Dendritic cell treated with granulocyte-macrophage colony-stimulating factor and Interleukin-4, amounts not matched to agents 40 ng/mL and 50 ng/mL, for 4 days (primary cell): ENCODE measurements around the gene WNK1.
A peak's percentile ranks its signal among the peaks of the same experiment; 100 is the strongest.
"Not testable (repeated sequence)": the region's sequence is repeated elsewhere in the genome, so short reads cannot be mapped to it uniquely, and the experiment has no call there.

ENCODE experiments used
- H3K27ac Mint-ChIP-seq: one replicate; pipeline ENCODE4 v1.8.0; 2022; ENCODE audit warnings: mild to moderate bottlenecking, mixed read lengths
- H3K27me3 Mint-ChIP-seq: one replicate; pipeline ENCODE4 v1.8.0; 2022; ENCODE audit warnings: mild to moderate bottlenecking, mixed read lengths
- H3K36me3 Mint-ChIP-seq: one replicate; pipeline ENCODE4 v1.8.0; 2022; ENCODE audit warnings: low read depth, mixed read lengths
- H3K4me1 Mint-ChIP-seq: one replicate; pipeline ENCODE4 v1.8.0; 2022; ENCODE audit warnings: low read depth, mixed read lengths
- H3K4me3 Mint-ChIP-seq: one replicate; pipeline ENCODE4 v1.8.0; 2022; ENCODE audit warnings: mild to moderate bottlenecking, moderate library complexity, mixed read lengths
- H3K9me3 Mint-ChIP-seq: one replicate; pipeline ENCODE4 v1.8.0; 2022; ENCODE audit warnings: mixed read lengths
- intact Hi-C: fragments of 100-400 bp; cut with micrococcal nuclease; formaldehyde crosslinking; loops from one replicate; pipeline ENCODE4 v1.15.0; 2022

WNK1 gene

DNA sequence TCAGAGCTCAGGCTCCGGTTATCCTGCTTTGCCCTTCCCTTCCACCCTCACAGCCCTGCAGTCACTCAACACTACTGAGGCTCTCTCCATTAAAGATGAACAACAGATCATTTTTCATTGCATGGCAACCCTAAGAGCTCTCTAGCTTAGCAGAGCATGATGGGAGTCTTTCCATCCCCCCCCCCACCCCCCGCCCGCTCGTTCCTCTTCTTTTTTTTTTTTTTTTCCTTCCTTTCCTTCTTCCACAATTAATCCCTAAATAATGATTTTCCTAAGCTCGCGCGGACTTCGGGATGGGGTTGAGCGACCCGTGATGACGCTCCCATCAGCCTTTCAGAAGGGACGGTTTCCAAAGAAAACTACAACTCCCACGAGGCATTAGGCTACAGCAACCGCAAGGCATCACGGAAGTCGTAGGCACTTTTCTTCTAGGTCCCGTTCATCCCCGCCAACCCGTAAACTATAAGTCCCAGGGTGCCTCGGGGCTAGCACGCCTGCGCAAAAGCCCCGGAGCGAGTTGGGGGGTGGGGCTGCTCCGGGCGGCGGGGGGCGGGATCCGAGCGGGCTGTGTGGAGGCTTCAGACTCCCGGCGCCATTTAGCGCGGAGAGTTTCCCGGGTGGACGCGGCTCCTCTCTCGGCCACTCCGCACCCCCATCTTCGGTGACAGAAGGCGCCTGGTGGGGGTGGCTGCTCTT is at the start of gene WNK1:
Gene WNK1 (plus strand): TSS at position 581 of the 696 bp plus-strand sequence. CDS start 987 bp downstream, outside the sequence.
- Mint-ChIP-seq H3K36me3 (peaks cover 24% of the 10 kb centered on the region), H3K27ac (no peak within 1 kb of the TSS), H3K4me1 (peaks cover 24% of the 10 kb centered on the region), H3K27me3 (no peaks in the 10 kb centered on the region), H3K9me3 (no peaks in the 10 kb centered on the region), H3K4me3 (no peak within 1 kb of the TSS)
- intact Hi-C loops = loop anchor here (1.0 to 5.0 kb wide), 5 partner anchors 60 to 183 kb away; no protein-coding TSS in a partner anchor

DNA sequence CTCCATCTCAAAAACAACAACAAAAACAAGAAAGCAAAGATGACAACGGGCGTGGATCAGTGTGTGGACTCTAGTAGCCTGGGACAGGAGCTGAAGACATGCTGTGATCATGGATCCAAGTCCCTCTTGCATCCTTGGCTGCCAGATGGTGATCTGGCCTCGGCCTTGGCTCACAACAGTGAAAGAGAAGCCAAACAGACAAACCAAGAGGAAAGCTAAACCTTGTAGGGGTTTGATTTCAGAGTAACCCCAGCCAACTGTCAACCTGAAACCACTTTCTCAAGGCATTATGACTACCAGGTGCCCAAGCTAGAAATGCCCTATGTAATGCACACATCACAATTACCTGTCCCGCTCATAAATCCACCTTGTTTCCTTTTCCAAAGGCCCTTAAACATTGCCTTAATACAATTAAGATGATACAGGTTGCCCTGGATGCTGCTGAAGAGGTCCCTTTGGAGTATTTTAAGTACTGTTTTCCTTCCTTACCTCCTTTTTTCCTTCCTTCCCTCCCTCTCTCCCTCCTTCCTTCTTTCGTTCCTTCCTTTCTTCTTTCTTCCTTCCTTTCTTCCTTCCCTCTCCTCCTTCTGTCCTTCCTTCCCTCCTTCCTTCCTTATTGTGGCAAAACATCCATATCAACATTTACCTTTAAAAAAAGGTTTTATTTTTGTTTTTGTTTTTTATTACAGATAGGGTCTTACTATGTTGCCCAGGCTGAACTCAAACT is 47.7 kb upstream of the WNK1 start:
- intact Hi-C loops = loop anchor here (10.0 kb wide), 1 partner anchor 50 kb away; no protein-coding TSS in a partner anchor
- no peak overlapping the region for H3K4me3 Mint-ChIP-seq
- H3K36me3 Mint-ChIP-seq = no peaks in the 10 kb centered on the region
- H3K27me3 Mint-ChIP-seq = peaks cover 2% of the 10 kb centered on the region
- H3K4me1 Mint-ChIP-seq = peaks cover 16% of the 10 kb centered on the region
- peaks cover 9% of the 10 kb centered on the region for H3K9me3 Mint-ChIP-seq
- H3K27ac Mint-ChIP-seq = no peak overlapping the region

DNA sequence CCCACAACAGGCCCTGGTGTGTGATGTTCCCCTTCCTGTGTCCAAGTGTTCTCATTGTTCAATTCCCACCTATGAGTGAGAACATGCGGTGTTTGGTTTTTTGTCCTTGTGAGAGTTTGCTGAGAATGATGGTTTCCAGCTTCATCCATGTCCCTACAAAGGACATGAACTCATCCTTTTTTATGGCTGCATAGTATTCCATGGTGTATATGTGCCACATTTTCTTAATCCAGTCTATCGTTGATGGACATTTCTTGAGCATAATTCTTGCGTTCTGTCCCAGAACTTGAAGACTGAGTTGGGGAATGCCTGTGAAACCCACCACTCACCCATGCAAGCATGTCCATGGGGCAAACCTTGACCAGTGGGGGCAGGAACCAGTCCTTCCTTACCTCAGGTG is 44.3 kb upstream of the WNK1 start:
- not testable (repeated sequence) for H3K4me3 Mint-ChIP-seq, H3K27ac Mint-ChIP-seq
- intact Hi-C loops = loop anchor here (10.0 kb wide), 1 partner anchor 53 kb away; no protein-coding TSS in a partner anchor

DNA sequence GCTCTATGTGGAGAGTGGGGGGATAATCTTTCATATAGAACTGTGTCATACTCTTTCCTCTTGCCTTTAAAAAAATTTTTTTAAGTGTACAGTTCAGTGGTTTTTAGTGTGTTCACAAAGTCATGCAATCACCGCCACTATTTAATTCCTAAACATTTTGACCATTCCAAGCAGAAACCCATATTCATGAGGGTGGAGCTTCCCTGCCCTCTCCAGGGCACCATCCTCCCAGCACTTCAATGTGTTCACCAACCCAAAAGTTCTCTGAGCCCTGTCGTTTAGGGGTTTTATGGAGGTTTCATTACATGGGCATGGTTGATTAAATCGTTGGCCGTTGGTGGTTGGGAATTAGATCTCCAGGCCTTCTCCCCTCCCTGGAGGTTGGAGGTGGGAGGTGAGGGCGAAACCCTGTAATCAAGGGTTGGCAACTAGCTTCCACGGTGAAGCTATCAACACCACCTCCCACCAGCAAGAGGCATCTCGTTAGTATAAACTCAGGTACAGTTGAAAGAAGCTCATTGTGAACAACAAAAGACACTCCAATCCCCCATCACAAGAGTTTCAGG is 42.8 kb upstream of the WNK1 start:
- Mint-ChIP-seq H3K9me3 (no peaks in the 10 kb centered on the region), H3K27me3 (peaks cover 2% of the 10 kb centered on the region), H3K27ac (no peak overlapping the region), H3K36me3 (no peaks in the 10 kb centered on the region), H3K4me1 (peaks cover 5% of the 10 kb centered on the region), H3K4me3 (no peak overlapping the region)
- intact Hi-C loops = loop anchor here (10.0 kb wide), 1 partner anchor 55 kb away; no protein-coding TSS in a partner anchor

More for the DNA sequence above, 44.3 kb upstream of the WNK1 start:
- not testable (repeated sequence) for H3K36me3 Mint-ChIP-seq, H3K9me3 Mint-ChIP-seq, H3K27me3 Mint-ChIP-seq
- H3K4me1 Mint-ChIP-seq = peaks cover 14% of the 10 kb centered on the region

DNA sequence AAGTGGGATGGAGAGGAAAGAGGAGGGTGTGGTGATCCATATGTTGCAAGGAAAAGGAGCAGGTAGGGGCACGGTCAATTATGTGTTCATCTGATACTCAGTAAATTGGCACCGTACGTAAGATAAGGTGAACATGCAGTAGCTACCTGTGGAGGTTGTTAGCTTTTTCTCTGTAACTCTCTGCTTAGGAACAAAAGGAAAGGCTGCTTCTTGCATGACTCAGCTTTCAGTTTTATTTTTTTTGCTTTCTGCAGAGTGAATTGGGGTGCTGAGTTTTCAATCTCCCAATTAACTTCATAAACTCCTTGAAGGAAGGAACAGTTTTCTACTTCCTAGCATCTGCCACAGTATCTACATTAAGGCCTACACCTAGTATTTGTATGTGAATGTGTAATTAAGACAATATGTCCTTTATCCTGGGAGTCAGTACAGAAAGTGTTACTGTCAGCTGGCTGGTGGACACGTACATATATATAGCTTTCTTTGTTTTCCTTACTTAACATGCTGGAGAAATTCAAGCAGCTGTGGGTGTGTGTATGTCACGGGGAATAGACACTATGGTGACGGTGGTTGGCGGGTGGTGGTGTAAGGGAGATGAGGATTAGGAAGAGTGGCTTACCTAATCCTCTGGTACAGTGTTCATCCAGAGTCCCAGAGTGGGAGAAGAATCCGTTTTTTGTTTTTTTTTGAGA is 40.1 kb upstream of the WNK1 start:
- Mint-ChIP-seq H3K4me3 (no peak overlapping the region), H3K27ac (no peak overlapping the region), H3K4me1 (peaks cover 5% of the 10 kb centered on the region), H3K27me3 (peaks cover 5% of the 10 kb centered on the region), H3K36me3 (no peaks in the 10 kb centered on the region), H3K9me3 (no peaks in the 10 kb centered on the region)
- intact Hi-C loops = no loop called here

DNA sequence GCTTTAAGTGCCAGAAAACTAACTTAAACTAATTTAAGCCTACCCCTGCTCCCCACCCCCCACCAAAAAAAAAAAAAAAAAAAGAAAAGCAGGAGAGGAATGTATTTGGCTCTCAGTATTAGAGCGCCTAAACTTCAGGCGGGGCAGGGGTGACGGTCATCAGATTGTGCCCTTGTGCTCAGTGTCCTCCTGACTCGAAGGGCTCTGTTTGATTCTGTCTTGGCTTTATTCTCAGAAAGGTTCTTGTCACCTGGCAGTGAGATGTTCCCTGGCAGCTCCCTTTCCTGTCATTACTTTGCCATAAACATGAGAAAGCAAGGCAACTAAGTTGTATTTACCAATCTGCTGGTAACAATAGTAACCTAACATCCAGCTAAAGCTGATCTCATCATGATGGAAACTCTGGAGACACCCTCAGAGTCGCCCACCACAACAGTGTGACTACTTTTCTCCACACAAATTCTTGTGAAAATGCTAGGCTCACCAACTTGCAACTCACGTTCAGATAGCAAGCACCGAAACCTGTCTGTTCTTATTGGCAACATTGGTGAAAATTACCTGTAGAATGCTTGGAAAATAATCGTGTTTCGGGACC is 39.0 kb upstream of the WNK1 start:
- Mint-ChIP-seq H3K27me3 (peaks cover 5% of the 10 kb centered on the region), H3K27ac (no peak overlapping the region)
- intact Hi-C loops = no loop called here

DNA sequence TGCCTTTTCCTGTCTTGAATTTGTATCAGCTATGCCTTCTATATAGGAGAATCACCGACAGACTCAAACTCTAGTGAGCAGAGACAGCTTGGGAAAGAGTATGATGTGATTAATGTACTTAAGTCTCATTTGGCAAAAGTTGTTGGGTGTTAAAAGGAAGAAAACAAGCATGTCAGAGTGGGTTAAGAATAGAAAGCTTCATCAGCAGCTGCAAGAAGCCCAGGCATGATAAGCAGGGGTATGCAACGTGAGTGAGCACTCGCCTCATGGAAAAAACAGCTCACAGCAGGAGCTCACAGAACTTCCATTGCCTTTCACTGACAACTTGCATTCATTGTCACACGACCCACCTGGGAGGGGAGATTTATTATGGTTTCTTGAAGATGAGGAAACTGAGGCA is 35.9 kb upstream of the WNK1 start:
- H3K4me1 Mint-ChIP-seq = peaks cover 27% of the 10 kb centered on the region
- H3K9me3 Mint-ChIP-seq = no peaks in the 10 kb centered on the region
- intact Hi-C loops = no loop called here
- peaks cover 3% of the 10 kb centered on the region for H3K27me3 Mint-ChIP-seq
- no peak overlapping the region for H3K4me3 Mint-ChIP-seq
- no peaks in the 10 kb centered on the region for H3K36me3 Mint-ChIP-seq
- H3K27ac Mint-ChIP-seq = no peak overlapping the region

More for the DNA sequence above, 39.0 kb upstream of the WNK1 start:
- no peak overlapping the region for H3K4me3 Mint-ChIP-seq
- no peaks in the 10 kb centered on the region for H3K9me3 Mint-ChIP-seq
- peaks cover 6% of the 10 kb centered on the region for H3K4me1 Mint-ChIP-seq
- no peaks in the 10 kb centered on the region for H3K36me3 Mint-ChIP-seq

DNA sequence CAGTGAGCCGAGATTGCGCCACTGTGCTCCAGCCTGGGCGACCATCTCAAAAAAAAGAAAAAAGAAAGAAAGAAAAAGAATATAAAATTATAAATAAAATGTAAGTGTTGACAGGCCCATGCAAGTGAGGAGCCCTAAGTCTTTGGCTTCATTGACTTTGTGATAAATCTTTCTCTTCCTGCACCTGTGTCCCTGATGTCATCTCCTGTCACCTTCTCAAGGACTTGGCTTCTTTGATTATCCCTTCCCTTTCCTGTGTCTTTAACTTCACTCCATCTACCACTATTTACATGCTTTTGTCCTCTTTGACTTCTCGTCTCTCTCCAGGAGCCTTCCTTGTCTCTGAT is 33.6 kb upstream of the WNK1 start:
- peak overlapping the region; percentile 91 for H3K27ac Mint-ChIP-seq
- peaks cover 32% of the 10 kb centered on the region for H3K4me1 Mint-ChIP-seq
- peak overlapping the region; percentile 14 for H3K4me3 Mint-ChIP-seq
- peaks cover 3% of the 10 kb centered on the region for H3K27me3 Mint-ChIP-seq
- no peaks in the 10 kb centered on the region for H3K36me3 Mint-ChIP-seq
- intact Hi-C loops = no loop called here
- no peaks in the 10 kb centered on the region for H3K9me3 Mint-ChIP-seq

DNA sequence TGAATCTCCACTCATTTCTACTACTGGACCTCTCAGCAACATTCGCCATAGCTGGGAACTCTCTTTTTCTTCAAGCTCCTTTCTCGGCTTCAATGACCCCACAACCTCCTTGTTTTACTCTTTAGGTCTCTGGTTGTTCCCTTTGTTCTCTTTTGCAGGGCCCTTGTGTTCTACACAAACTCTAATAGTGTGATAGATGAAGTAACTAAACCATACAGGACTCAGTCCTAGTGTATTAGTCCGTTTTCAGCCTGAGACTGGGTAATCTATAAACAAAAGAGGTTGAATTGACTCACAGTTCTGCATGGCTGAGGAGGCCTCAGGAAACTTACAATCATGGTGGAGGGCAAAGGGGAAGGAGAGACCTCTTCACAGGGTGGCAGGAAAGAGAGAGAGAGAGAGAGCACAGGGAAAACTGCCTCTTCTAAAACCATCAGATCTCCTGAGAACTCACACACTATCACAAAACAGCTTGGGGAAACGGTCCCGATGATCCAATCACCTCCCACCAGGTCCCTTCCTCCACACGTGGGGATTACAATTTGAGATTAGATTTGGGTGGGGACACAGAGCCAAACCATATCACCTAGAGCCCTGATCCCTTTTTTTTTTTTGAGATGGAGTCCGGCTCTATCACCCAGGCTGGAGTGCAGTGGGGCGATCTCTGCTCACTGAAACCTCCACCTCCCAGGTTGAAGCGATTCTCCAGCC is 32.0 kb upstream of the WNK1 start:
- no peak overlapping the region for H3K4me3 Mint-ChIP-seq

DNA sequence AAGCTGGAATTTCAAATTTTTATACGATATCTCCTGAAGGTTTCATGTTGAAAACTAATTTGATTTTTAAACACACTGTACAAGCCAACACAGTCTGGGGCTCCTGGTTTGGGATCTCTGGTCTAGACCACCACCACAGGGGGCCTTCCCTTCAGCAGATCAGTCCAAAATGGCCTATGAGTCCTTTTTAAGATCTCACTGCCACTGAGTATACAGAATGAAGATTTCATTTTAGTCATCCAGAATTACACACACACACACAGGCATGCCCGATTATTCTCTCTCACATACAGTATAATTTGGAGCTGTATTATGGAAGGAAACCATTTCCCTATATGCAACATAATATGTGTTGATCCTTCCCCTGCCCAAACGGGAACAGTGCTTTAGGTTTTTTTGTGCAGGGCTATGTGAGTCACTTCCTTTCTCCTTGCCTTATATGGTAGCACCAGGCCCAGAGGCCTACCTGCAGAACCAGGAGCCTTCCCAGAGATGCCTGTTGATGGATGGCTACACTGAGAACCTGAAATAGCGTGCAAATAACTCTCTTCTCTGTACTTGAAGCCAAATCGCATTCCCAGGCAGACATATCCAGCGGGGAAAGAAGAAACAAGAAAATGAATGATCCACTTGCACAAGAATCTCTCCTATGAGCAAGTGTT is 28.1 kb upstream of the WNK1 start:
- no peaks in the 10 kb centered on the region for H3K36me3 Mint-ChIP-seq
- peak overlapping the region; percentile 82 for H3K27ac Mint-ChIP-seq
- intact Hi-C loops = loop anchor here (5.0 to 10.0 kb wide), 2 partner anchors 37 to 60 kb away; partner anchors contain the start of gene NINJ2
- H3K4me1 Mint-ChIP-seq = peaks cover 43% of the 10 kb centered on the region
- no peak overlapping the region for H3K4me3 Mint-ChIP-seq
- H3K9me3 Mint-ChIP-seq = no peaks in the 10 kb centered on the region
- H3K27me3 Mint-ChIP-seq = no peaks in the 10 kb centered on the region

More for the DNA sequence above, 32.0 kb upstream of the WNK1 start:
- Mint-ChIP-seq H3K9me3 (no peaks in the 10 kb centered on the region), H3K36me3 (no peaks in the 10 kb centered on the region), H3K4me1 (peaks cover 42% of the 10 kb centered on the region), H3K27ac (peak overlapping the region; percentile 91), H3K27me3 (peaks cover 3% of the 10 kb centered on the region)
- intact Hi-C loops = loop anchor here (5.0 to 10.0 kb wide), 2 partner anchors 33 to 56 kb away; partner anchors contain the start of gene NINJ2

DNA sequence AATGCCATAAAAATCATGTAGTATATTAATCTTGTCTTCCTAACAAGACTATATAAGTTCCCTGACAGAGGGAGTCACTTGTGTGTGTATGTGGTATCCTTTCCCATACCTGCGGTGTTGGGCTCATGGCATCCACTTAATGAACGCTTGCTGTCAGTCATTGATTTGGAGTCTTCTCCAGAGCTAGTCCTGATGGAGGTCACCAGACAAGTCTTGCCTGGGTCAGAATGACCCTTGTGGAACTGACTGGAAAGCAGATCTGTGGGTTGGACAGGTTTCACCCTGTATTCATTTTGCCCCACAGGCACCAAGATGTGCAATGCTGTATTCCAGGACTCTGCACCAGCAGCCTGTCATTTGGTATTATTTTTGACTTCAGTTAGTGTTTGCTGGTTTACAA is 27.3 kb upstream of the WNK1 start:
- intact Hi-C loops = loop anchor here (10.0 kb wide), 1 partner anchor 60 kb away; the partner anchor contains the start of gene NINJ2
- peaks cover 2% of the 10 kb centered on the region for H3K9me3 Mint-ChIP-seq
- no peaks in the 10 kb centered on the region for H3K36me3 Mint-ChIP-seq
- H3K4me1 Mint-ChIP-seq = peaks cover 35% of the 10 kb centered on the region
- no peak overlapping the region for H3K27ac Mint-ChIP-seq
- H3K4me3 Mint-ChIP-seq = no peak overlapping the region
- no peaks in the 10 kb centered on the region for H3K27me3 Mint-ChIP-seq

DNA sequence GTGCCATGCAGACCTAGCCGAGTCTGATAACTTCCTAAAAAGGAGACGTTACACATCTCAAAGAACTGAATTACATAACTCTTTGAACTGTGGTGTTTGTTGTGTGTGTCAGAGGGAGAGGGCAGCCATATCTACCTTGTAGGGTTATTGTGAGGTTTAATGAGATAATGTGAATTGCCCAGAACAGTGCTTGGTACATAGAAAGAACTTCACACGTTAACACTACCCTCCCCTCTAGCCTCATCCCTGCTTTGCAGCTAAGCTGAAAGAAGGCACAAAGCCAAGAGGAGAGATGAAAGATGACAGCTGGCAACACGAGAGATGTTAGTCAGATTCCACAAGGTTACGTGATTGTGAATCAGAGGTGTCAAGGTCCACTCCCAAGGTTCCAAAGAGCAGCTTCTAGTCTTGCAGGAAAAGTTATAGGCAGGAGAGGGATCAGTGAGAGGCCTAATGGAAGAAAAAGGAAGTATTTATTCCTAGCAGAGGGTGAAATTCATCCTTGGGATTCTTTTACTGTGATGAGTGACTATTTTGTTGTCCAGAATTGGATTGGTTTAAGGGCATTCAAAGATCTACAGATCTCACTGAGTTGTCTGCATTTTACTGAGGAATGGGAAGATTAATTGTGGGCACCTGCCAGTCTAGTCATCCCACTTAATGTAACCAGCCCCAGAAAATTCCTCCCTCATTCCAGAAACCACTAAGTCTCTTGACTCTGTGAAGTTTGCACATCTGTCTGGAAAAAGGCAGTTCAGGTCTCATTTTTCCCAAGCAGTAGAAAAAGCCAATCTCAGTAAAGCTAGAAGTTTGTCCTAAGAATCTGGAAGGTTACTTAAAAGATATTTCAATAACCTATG is 25.9 kb upstream of the WNK1 start:
- Mint-ChIP-seq H3K36me3 (no peaks in the 10 kb centered on the region), H3K27ac (peak overlapping the region; percentile 46), H3K9me3 (peaks cover 10% of the 10 kb centered on the region), H3K4me1 (peaks cover 31% of the 10 kb centered on the region), H3K4me3 (no peak overlapping the region), H3K27me3 (no peaks in the 10 kb centered on the region)
- intact Hi-C loops = loop anchor here (10.0 kb wide), 1 partner anchor 62 kb away; the partner anchor contains the start of gene NINJ2
